Right ventricle myocardium inferior (tissue), 1 donor: ENCODE results near the gene NOX5. TPM values are rescaled to one million over a fixed set of nuclear protein-coding genes. Genes with fewer than 3 reads are reported as not detected.

ENCODE experiments used
- ATAC-seq: fragments of 200-7000 bp; cut with Tn5 transposase; one replicate; pipeline ENCODE4 v1.9.1; 2020; ENCODE audit warnings: mild to moderate bottlenecking, moderate library complexity
- DNase-seq: peaks from one replicate; pipeline ENCODE4 v3.0.0; 2021; ENCODE audit errors: missing footprints
- intact Hi-C: fragments of 100-400 bp; cut with DNase I; formaldehyde crosslinking; loops from one replicate; pipeline ENCODE4 v1.11.0; 2022
- total RNA-seq: library from RNA; stranded (reverse); fragmentation: NEBNext Ultra II Directional; extraction: Animal tissue kit (Norgen Biotek cat#: 25700); gene quantifications from one replicate; pipeline ENCODE4 v1.2.1, GENCODE V29; 2021
- donor health status: DM: no; HTN: yes; CAD: no; lungs with severe emphysema.

The NOX5 gene
- total RNA-seq, 1 donor from 2014 or later: not detected

DNA sequence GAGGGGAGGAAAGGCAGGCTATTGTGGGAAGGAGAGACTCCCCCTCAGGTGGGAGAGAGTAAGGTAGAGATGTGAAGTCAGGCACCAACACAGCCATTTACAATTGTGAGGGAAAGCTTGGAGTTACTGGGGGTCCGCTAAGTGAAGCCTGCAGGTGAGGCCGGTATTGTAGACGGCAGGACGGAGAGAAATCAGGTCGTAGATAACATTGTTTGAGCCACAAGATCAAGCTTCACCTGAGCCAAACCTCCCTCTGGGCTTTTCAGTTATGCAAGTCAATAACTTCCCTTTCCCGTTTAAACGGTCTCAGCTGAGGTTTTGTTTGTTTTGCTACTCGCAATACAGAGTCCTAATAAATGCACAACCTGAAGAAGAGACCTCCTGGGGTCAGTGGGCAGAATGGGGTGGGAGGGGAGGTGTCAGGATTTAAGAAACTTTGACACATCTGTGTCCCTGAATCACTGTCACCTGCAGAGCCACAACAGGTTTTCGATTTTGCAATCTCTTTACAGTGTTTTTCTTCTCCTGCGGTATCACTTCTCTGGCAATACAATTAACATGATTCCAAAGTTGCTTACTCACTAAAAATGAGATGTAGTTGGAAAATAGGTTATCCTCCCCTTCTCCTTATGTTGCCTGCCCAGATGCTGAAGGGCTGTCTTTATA lies 73.9 kb downstream of the NOX5 start:
- ATAC-seq (no peak), DNase-seq (no peak)
- intact Hi-C loops: no loop called here

DNA sequence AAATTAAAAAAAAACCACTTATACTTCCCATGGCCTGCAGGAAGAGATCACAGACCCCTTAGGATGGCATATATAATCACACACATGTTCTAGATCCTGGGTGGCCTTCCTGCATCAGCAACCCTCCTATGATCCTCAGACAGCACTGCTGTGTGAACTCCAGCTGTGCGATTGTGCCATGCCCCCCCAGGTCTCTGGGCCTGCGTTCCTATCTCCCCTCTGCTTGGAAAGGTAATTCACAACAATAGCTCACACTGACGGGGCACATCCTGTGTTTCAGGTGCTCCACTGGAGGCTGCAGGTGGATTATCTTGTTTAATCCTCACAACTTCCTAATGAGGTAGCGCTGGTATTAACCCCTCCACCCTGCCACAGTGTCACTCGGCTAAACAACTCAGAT lies 74.8 kb downstream of the NOX5 start:
- no peak for DNase-seq
- no peak for ATAC-seq
- intact Hi-C loops: no loop called here

DNA sequence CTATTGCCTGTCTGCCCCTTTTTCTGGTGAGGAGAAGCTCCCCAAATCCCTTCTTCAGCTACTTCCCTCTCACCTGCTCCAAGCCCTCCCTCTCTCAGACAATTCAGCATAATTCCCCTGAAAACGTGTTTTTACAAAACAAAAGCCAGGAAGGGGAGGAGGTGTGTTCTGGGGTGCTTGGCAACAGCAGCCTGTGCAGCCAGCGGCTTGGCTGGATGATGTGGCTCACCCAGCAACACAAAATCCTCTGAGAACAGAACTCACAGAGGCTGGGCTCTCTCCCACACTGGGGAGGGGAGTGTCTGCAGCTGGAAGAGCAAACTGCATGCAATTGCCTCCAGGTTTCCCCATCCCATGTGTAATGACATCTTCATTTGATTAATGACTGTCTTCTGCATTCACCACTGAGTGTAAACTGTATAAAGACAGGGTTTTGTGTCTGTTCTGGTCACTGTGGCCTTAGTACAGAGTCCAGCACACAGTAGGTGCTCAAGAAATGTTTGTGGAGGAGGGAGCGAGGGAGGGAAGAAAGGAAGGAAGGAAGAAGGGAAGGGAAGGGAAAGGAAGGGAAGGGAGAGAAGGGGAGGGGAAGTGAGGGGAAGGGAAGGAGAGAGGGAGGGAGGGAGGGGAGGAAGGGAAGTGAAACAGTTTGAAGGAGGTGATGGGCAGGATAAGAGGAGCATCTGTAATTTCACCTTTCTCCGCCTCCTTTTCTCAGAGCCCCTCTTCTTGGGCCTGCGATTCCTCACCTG lies 75.9 kb downstream of the NOX5 start:
- no peak for ATAC-seq
- intact Hi-C loops: no loop called here

DNA sequence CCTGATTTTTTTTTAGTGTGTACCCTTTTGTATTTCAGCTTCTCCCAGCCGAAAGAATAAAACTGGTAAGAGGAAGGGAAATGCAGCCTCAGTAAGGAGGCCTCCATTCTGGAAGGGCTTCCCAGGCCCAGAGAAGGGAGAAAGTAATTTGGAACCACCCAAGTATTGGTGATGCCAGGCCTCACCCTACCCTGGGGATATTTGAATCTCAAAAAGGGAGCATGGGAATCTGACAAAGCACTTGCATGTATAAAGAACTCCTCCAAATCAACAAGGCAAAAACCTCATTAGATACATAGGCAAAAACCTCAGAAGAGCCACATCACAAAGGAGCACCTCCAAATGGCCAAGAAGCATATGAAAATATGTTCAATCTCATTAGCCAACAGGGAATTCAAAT lies 77.2 kb downstream of the NOX5 start:
- intact Hi-C loops: no loop called here
- ATAC-seq: no peak
- no peak for DNase-seq

More for the DNA sequence above, 75.9 kb downstream of the NOX5 start:
- no peak for DNase-seq

DNA sequence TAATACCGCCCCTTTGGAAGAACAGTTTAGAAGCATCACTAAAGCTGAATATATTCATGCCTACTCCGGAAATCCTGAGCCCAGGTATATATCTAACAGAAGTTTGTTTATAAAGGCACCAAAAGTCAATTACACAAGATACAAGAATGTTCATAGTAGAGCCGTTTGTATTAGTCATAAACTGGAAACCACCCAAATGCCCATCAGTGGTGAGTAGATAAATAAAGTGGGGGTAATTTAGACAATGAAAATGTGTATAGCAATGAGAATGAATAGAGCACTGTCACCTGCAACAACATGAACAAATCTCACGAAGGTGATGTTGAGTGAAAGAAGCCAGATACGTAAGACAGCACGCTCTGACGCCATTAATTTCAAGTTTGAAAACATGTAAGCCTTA lies 77.7 kb downstream of the NOX5 start:
- intact Hi-C loops: no loop called here
- no peak for ATAC-seq
- DNase-seq: no peak

DNA sequence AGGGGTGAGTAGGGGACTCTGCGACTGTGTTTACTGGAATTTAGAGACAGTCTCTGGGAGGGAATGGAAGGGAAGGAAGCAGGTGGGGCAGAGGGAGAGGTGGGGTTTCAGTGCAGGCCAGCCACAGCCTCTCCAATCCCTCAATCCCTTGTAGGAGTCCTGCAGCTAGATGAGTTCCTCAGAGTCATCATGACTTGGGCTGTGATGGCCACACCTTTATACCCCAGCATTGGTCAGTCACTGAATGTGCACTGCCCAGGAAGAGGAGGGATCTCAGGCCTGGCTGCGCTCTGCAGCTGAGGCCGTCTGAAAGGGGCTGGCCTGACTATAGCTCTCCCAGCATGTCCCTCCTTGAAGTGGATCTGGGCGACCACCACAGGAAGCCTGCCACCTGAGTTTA lies 78.6 kb downstream of the NOX5 start:
- no peak for ATAC-seq
- DNase-seq: no peak
- intact Hi-C loops: no loop called here

DNA sequence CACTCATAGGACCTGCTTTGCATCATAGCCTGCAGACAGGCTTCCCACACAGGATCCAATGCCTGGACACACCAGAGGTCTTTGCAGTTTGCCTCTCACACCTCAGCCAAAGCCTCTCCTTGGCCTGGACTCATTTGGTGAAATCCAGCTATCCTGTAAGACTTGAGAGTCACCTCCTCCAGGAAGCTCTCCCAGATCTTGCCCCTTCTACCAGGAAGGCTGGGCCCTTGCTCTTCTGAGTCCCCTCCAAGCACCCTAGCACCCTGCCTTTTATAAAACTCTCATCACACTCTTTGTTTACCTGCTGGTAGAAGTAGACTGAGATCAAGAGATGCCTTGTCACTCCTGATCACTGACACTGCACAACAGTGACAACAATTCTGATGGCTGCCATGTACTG lies 79.1 kb downstream of the NOX5 start:
- ATAC-seq: no peak
- intact Hi-C loops: no loop called here

DNA sequence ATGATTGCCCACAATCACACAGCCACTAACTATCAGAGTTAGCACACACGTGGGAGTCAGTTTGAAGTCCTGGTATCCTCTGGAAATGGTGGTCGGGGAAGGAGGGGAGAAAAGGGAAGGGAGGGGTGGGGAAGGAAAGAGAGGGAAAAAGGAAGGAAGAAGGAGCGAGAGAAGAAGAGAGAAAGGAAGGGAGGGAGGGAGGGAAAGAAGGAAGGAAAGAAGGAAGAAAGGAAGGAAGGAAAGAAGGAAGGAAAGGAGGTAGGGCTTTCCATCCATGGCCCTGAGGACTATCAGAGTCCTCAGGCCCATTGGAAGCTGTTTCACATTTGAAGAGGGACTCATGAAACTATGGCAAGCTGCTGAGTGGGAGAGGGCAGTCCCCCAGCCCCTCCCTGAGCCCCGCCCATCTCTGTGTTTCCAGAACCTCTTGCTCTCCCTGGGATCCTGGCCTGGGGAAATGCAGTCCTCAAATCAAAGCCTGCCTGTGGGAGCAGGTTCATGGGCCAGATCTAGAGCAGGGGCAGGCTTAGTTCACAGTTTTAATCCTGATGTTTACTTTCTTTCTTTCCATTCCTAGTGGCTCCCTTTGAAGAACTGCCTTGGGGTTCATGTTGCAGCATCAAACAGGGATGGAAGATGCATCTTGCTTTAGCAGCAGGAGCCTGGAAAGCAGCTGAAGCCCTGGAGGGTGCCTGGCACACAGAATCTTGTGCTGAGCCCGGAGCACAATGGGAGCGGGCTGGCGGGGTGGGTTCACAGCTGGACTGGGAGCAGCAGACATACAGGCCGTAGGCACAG lies 79.8 kb downstream of the NOX5 start:
- no peak for DNase-seq
- intact Hi-C loops: no loop called here
- ATAC-seq: no peak

More for the DNA sequence above, 79.1 kb downstream of the NOX5 start:
- no peak for DNase-seq

DNA sequence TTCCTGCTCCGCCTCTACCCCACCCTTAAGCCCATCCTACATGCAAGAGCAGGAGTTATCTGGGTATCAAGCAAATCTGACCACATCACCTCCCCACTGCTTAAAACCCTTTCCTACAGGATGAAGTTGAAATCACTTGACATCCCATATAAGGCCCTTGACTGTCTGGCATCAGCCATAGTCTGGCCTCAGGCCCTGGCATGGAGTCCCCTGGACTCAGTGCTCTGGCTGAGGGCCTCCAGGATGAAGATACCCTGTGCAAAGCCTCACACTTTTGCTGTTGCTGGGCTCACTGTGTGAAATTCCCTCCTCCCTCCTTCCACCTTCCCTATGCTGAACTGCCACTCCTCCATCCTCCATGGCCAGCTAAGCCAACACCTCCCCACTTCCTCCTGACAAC lies 80.8 kb downstream of the NOX5 start:
- intact Hi-C loops: no loop called here
- DNase-seq (no peak), ATAC-seq (peak; percentile 36)

DNA sequence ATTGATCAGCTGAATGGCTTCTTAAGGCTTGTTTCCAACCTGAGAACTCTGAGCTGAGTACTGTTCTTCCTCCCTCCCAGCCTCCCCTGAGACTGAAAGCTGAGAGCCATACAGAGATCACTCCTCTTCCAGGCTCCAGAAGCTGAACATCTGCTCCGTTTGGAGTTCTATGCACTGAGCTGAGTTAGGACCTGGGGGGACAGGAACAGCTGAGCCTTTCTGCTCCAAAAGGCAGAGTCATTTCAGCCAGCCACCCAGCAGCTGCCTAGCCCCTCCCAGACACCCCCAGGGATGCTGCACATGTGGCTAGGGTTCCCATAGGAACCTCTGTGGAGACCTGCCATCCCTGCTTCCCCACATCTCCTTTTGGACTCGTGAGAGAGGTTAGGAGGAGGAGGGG lies 81.7 kb downstream of the NOX5 start:
- no peak for DNase-seq
- intact Hi-C loops: no loop called here
- peak; percentile 82 for ATAC-seq

DNA sequence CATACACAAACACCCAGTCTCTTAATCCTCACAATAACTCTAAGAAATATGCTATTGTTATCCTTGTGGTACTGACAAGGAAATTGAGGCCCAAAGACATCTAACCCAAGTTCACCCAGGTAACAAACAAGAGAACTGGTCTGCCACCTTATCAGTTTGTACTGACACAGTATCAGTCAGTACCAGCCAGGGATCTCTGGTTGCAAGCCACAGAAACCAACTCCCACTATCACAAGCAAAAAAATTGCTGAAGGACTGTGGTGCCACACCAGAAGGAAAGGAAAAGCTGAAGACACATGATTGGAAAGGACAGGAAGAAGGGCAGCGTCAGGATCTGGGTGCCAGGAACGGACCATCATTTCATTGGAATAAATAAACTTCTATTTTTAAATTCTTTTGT lies 82.1 kb downstream of the NOX5 start:
- intact Hi-C loops: no loop called here
- no peak for DNase-seq

DNA sequence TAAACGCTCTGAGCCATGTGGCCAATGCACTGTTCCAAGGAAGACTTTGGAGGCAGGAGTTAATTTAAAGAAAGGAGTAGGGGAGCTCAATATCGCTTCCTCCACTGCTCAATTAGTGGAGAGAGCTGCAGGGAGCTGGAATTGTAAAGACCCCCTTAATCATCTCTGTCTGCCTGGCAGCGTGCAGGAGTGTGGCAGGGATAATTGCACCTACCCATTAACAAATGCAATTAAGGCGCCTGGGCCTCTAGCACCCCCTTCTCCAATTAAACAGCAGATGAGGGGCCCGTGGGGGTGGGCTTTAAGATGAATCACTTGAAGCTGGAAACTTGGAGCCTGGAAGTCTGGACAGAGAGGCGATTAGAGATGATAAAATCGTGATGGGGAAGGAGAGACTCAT lies 84.3 kb downstream of the NOX5 start:
- DNase-seq (no peak), ATAC-seq (no peak)
- intact Hi-C loops: no loop called here

More for the DNA sequence above, 82.1 kb downstream of the NOX5 start:
- no peak for ATAC-seq

DNA sequence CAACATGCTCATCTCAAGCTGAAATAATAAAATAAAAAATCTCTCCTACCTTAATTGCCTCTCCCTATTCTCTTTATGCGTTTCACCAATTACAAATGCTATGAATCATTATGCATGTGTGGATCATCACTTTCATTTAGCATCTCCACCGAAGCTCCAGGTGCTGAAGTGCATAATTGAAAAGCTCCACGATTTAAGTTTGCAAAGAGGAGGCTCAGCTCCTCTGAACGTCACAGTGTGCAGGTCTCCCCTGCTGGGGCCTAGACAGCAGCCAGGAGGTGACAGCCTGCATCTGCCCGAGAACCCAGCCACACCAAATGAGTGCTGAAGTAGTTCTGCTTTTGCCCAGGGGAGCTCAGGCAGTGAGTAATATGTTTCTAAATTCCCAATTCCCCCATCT lies 85.4 kb downstream of the NOX5 start:
- no peak for DNase-seq
- intact Hi-C loops: no loop called here
- no peak for ATAC-seq

DNA sequence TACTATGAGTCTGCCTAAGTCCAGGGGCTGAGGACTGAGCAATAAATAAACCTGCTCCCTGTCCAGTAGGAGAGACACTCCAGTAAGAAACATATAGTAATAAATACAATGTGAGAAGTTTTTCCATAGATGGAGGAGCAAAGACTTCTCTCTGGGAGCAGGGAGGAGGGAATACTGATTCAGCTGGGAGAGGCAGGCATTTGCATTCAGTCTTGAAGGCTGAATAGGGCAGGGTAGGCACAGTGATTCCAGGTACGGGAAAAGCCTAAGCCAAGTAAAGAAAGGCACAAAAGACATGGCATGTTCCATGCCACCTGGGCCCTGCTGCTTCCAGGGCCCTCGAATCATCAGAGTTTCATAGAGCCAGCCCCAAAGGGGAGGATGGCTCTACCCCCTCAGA lies 86.3 kb downstream of the NOX5 start:
- ATAC-seq (no peak), DNase-seq (no peak)
- intact Hi-C loops: no loop called here

DNA sequence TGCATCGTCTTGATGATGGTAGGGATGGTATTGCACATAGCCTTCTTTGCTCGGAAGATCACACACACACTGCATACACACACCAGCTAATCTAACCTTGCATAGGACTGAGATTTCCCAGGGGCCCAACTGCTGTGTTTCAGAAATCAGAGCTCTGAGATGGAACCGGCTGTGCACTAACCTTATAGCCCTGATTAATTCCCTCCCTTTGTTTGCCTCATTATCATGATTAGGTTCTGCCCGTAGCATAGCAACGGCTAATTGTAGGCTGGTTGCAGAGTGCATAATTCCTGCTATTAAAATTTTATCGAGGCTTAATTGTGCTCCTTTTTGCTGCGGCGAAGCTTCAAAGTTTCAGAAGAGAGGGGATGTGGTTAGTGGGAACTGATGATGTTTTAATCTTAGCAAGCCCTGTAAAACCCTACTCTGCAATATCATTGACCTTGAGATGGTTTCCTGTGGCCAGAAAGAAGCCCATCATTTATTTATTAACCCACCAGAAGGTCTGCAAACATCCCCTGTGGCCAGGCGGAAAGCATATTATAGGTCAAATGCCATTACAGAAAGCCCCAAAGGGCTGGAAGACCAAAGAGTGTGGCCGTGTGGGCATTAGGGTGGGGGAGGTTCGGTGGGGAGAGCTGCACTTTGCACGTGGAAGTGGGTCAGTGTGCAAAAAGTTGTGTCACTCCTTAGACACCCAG lies 89.7 kb downstream of the NOX5 start:
- ATAC-seq (no peak), DNase-seq (no peak)
- intact Hi-C loops: no loop called here

DNA sequence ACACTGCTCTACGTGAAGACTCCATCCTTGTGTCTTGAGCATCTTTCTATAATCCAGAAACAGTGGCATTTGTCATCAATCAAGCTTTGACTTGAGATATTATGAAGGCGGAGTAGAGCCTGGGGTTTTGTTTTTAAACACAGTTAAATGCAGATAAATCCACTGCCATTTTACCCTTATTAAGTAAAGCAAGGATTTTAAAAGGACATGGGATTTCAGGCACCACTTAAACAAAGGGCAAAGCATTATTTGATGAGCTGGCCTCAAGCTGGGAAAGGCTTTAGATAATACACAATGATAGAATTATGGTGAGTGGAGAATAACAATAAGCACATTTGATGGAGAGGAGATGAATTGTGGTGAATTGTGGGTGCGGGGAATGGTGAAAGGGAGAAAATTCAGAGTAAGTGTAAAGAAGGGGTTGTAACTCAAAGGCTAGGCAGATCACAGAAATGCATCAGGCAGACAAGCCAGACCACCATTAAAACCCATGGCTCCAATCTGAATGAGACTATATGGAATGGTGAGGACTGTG lies 91.0 kb downstream of the NOX5 start:
- intact Hi-C loops: no loop called here
- DNase-seq (no peak), ATAC-seq (no peak)

DNA sequence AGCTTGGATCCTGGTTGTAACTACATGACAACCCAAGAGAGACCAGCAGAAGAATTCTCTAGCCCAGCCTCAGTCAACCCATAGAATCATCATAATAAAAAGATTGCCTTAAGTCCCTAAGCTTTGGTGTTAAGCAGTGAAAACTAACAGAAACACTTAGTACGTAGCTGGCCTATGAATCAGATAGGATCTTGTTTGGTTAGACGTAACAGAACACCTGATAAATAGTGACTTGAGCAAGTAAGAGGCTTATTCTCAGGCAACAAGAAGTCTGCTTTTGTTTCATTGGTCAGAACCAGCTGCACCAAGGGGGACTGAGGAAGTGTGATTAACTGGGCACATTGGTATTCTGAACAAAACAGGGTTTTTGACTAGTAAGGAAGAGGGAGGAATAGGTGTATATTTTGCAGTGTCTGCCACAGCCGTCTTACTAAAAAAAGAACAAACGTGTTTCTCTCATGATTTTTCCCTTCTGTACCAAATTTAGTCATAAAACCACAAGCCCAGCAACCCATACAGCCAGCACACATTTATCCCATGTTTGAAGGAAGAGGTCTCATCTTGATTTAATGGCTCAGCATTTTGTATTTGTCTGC lies 92.6 kb downstream of the NOX5 start:
- ATAC-seq: no peak
- intact Hi-C loops: no loop called here
- no peak for DNase-seq
